Measurements from ENCODE around the gene AP1M1.

DNA sequence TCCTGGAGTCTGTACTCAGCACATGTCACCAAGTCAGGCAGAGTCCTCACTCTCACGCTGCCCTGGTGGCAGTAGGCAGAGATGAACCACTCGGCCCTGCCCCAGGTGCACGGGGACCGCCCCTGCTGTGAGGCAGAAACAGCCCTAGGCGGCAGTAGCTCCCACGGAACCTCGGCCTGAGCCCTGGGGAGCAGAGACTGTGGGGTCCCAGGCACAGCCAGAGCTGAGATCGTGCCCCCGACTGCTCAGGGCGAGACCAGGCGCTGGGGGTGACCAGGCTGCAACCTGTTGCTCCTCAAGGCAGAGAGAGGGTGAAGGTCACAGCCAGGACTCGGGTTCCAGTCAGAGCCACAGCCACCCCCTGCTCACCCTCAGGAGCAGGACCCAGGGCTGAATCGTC is 34.9 kb downstream of the AP1M1 start:
- no peak for TF ChIP-seq TARDBP (IDR thresholded peaks at IDR 0.05)
- TF ChIP-seq FOXA1 (IDR thresholded peaks at IDR 0.05), result no peak
- TF ChIP-seq FOXM1 (IDR thresholded peaks at IDR 0.05; ENCODE audit: borderline replicate concordance), result no peak
- no peak for TF ChIP-seq BHLHE40 (IDR thresholded peaks at IDR 0.05; ENCODE audit: borderline replicate concordance)
- no peak for TF ChIP-seq FOXK2 (IDR thresholded peaks at IDR 0.05)
- no peak for TF ChIP-seq SP1 (IDR thresholded peaks at IDR 0.05)
